ENCODE results near the gene STXBP4.
"Not testable (repeated sequence)": the region's sequence is repeated elsewhere in the genome, so short reads cannot be mapped to it uniquely, and the experiment has no call there.

Gene STXBP4

GRCh38 chr17:55059724-55060123, 91.2 kb downstream of the STXBP4 start:
- no peak for FAIRE-seq

GRCh38 chr17:55062921-55063320, 94.4 kb downstream of the STXBP4 start:
- FAIRE-seq: no peak

GRCh38 chr17:55063885-55064874, 95.6 kb downstream of the STXBP4 start:
- no peak for FAIRE-seq

GRCh38 chr17:55067697-55068439, 99.3 kb downstream of the STXBP4 start:
- no peak for FAIRE-seq

GRCh38 chr17:55068862-55069811, 100.6 kb downstream of the STXBP4 start:
- FAIRE-seq: no peak

- no peak for FAIRE-seq
These were observed 101.5 kb downstream of the STXBP4 start for GRCh38 chr17:55069983-55070529.

GRCh38 chr17:55072898-55073297, 104.3 kb downstream of the STXBP4 start:
- FAIRE-seq: no peak

GRCh38 chr17:55073467-55073866, 104.9 kb downstream of the STXBP4 start:
- not testable (repeated sequence) for FAIRE-seq

- FAIRE-seq: no peak
These were observed 113.0 kb downstream of the STXBP4 start for GRCh38 chr17:55081559-55081958.

GRCh38 chr17:55086635-55087058, 118.1 kb downstream of the STXBP4 start:
- FAIRE-seq: no peak

- FAIRE-seq: no peak
These were observed 120.7 kb downstream of the STXBP4 start for GRCh38 chr17:55089256-55089655.

GRCh38 chr17:55090079-55090492, 121.5 kb downstream of the STXBP4 start:
- no peak for FAIRE-seq

GRCh38 chr17:55093353-55093752, 124.8 kb downstream of the STXBP4 start:
- FAIRE-seq: no peak

- FAIRE-seq: no peak
These were observed 130.2 kb downstream of the STXBP4 start for GRCh38 chr17:55098765-55099164.

- no peak for FAIRE-seq
These were observed 142.0 kb downstream of the STXBP4 start for GRCh38 chr17:55110521-55110920.

- FAIRE-seq: no peak
These were observed 145.7 kb downstream of the STXBP4 start for GRCh38 chr17:55114283-55114682.

GRCh38 chr17:55116440-55116914, 147.9 kb downstream of the STXBP4 start:
- FAIRE-seq: no peak

GRCh38 chr17:55117164-55117563, 148.6 kb downstream of the STXBP4 start:
- FAIRE-seq: no peak

GRCh38 chr17:55120651-55121050, 152.1 kb downstream of the STXBP4 start:
- no peak for FAIRE-seq

GRCh38 chr17:55121268-55121667, 152.7 kb downstream of the STXBP4 start:
- no peak for FAIRE-seq

GRCh38 chr17:55122114-55122513, 153.5 kb downstream of the STXBP4 start:
- FAIRE-seq: no peak

- no peak for FAIRE-seq
These were observed 156.3 kb downstream of the STXBP4 start for GRCh38 chr17:55124730-55125360.
